Neural cell (in vitro differentiated cells): ENCODE data around the gene MYPN. TPM values are rescaled to one million over a fixed set of nuclear protein-coding genes. Genes with fewer than 3 reads are reported as not detected.

Experiments
- H2AFZ ChIP-seq: fragments of 200-600, 300-800 bp; sonication (generic), shearing (Covaris generic); 2 replicates; pipeline ENCODE4 v1.6.0; 2014; ENCODE audit warnings: low read depth, mild to moderate bottlenecking, antibody characterized with exemption, low read length, moderate library complexity
- H3F3A ChIP-seq: fragments of 200-600 bp; shearing (Covaris generic); 2 replicates; pipeline ENCODE4 v1.6.1; 2016; ENCODE audit warnings: mild to moderate bottlenecking, moderate library complexity, mixed read lengths, antibody characterized with exemption, low read length; ENCODE audit not compliant: insufficient read depth, poor library complexity, severe bottlenecking
- H3K27ac ChIP-seq: fragments of 200-600, 300-800 bp; sonication (generic), shearing (Covaris generic); 2 replicates; pipeline ENCODE4 v1.5.1; 2014; ENCODE audit warnings: mild to moderate bottlenecking, low read length, moderate library complexity
- H3K27me3 ChIP-seq: fragments of 300-800, 200-600 bp; sonication (generic), shearing (Covaris generic); 2 replicates; pipeline ENCODE4 v1.6.0; 2014; ENCODE audit warnings: mild to moderate bottlenecking, low read depth, low read length, moderate library complexity; ENCODE audit not compliant: insufficient read depth
- H3K36me3 ChIP-seq: fragments of 300-800, 200-600 bp; sonication (generic), shearing (Covaris generic); 2 replicates; pipeline ENCODE4 v1.5.1; 2014; ENCODE audit warnings: mild to moderate bottlenecking, antibody characterized with exemption, low read length, moderate library complexity; ENCODE audit not compliant: insufficient read depth
- H3K4me2 ChIP-seq: fragments of 300-800, 200-600 bp; sonication (generic), shearing (Covaris generic); 2 replicates; pipeline ENCODE4 v1.6.0; 2014; ENCODE audit warnings: mild to moderate bottlenecking, low read length
- H3K4me3 ChIP-seq: fragments of 300-800, 200-600 bp; sonication (generic), shearing (Covaris generic); 2 replicates; pipeline ENCODE4 v1.5.1; 2014; ENCODE audit warnings: mild to moderate bottlenecking, low read length, moderate library complexity
- H3K79me2 ChIP-seq: fragments of 200-600 bp; shearing (Covaris generic); replicated peaks from 2 replicates; pipeline ENCODE4 v1.6.0; 2014; ENCODE audit warnings: mild to moderate bottlenecking, low read length, moderate library complexity; ENCODE audit not compliant: insufficient read depth
- H3K9ac ChIP-seq: fragments of 300-800, 200-600 bp; sonication (generic), shearing (Covaris generic); 2 replicates; pipeline ENCODE4 v1.6.1; 2016; ENCODE audit warnings: mild to moderate bottlenecking, low read length, mixed read lengths
- H3K9me2 ChIP-seq: fragments of 200-600 bp; shearing (Covaris generic); 2 replicates; pipeline ENCODE4 v1.6.1; 2016; ENCODE audit warnings: mild to moderate bottlenecking, low read length, mixed read lengths; ENCODE audit not compliant: insufficient read depth
- H3K9me3 ChIP-seq: fragments of 200-600, 300-800 bp; sonication (generic), shearing (Covaris generic); 2 replicates; pipeline ENCODE4 v1.6.1; 2016; ENCODE audit warnings: mild to moderate bottlenecking, mixed run types, low read length, moderate library complexity, mixed read lengths
- H4K20me1 ChIP-seq: fragments of 200-600 bp; shearing (Covaris generic); 2 replicates; pipeline ENCODE4 v1.6.1; 2016; ENCODE audit warnings: mild to moderate bottlenecking, mixed run types; ENCODE audit not compliant: insufficient read depth
- CTCF ChIP-seq: fragments of 450-650 bp; IDR thresholded peaks from 2 replicates; pipeline ENCODE4 v1.5.1; 2014; ENCODE audit warnings: antibody characterized with exemption, mild to moderate bottlenecking, moderate library complexity; ENCODE audit not compliant: poor library complexity, severe bottlenecking
- EP300 ChIP-seq: fragments of 450-650 bp; conservative IDR thresholded peaks from 2 replicates; pipeline ENCODE4 v1.6.1; 2014; ENCODE audit warnings: antibody characterized with exemption, mild to moderate bottlenecking, moderate library complexity; ENCODE audit not compliant: poor library complexity, severe bottlenecking
- EZH2 ChIP-seq: fragments of 200-600, 300-800 bp; shearing (Covaris generic), sonication (generic); IDR thresholded peaks from 2 replicates; pipeline ENCODE4 v1.6.1; 2014; ENCODE audit warnings: antibody characterized with exemption, low read length, borderline replicate concordance, mild to moderate bottlenecking; ENCODE audit not compliant: insufficient read depth, poor library complexity, severe bottlenecking
- MXI1 ChIP-seq: fragments of 450-650 bp; conservative IDR thresholded peaks from 2 replicates; pipeline ENCODE4 v1.6.1; 2014; ENCODE audit warnings: antibody characterized with exemption, mild to moderate bottlenecking; ENCODE audit not compliant: poor library complexity, severe bottlenecking
- POLR2AphosphoS5 ChIP-seq: IDR thresholded peaks from 2 replicates; pipeline ENCODE4 v1.6.1; 2012
- RAD21 ChIP-seq: fragments of 450-650 bp; conservative IDR thresholded peaks from 2 replicates; pipeline ENCODE4 v1.6.1; 2014; ENCODE audit warnings: antibody characterized with exemption, mild to moderate bottlenecking, moderate library complexity
- REST ChIP-seq: IDR thresholded peaks from 2 replicates; pipeline ENCODE4 v1.6.1; 2012; ENCODE audit warnings: borderline replicate concordance
- SMC3 ChIP-seq: fragments of 450-650 bp; conservative IDR thresholded peaks from 2 replicates; pipeline ENCODE4 v1.6.1; 2014; ENCODE audit warnings: antibody characterized with exemption, mild to moderate bottlenecking, moderate library complexity; ENCODE audit not compliant: poor library complexity
- TAF1 ChIP-seq: IDR thresholded peaks from 2 replicates; pipeline ENCODE4 v1.6.1; 2012; ENCODE audit warnings: low read depth
- polyA plus RNA-seq: library from polyadenylated mRNA; depleted of rRNA; stranded (reverse); fragments of >200 nt; gene quantifications from 2 replicates; pipeline ENCODE4 v1.2.3, GENCODE V29; 2014

MYPN gene
- polyA plus RNA-seq, 1 donor from 2014 or later = not detected

DNA sequence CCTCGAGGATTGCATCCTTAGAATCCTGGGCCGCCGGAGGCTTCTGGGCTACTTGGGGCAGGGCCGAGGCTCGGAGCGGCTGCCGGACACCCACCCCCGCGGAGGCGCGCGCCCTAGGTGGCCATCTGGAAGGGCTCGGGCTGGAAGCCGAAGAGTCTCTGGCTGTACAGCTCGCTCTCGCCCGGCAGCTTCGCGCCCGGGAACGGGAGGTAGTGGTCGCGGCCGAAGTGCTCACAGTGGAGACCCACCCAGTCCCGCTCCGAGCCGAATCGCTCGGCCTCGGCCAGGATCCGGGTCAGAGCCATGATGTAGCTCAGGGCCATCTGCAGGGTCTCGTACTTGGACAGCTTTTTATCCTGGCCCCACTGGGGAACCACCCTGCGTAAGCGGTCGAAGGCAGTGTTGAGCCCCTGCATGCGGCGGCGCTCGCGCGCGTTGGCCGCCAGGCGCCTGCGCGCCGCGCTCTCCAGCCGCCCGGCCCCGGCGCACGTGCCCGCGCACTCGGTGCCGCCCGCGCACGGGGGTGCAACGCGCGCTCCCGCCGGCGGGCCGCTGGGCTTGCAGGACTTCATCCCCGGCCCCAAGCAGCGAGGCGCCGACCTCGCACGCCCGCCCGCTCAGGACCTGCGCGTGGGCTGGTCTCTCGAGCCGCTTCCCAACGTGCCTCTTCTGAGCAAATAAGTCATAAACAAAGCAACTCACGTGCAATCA, 122.0 kb downstream of the MYPN start:
- peak overlapping the region; percentile 81 for H3K4me3 ChIP-seq
- TF ChIP-seq EZH2 (no peak), POLR2AphosphoS5 (peak; percentile 59), SMC3 (peak; percentile 34), CTCF (peak; percentile 71), RAD21 (peak; percentile 33), REST (no peak), MXI1 (peak; percentile 77), TAF1 (peak; percentile 18), EP300 (peak; percentile 25)
- H3K36me3 ChIP-seq = no peaks in the 10 kb centered on the region
- H3K9ac ChIP-seq = peak overlapping the region; percentile 76
- H3K4me2 ChIP-seq = peak overlapping the region; percentile 81
- H3K9me3 ChIP-seq = no peaks in the 10 kb centered on the region
- H2AFZ ChIP-seq = peak overlapping the region; percentile 68
- H4K20me1 ChIP-seq = no peaks in the 10 kb centered on the region
- no peaks in the 10 kb centered on the region for H3K27me3 ChIP-seq
- no peaks in the 10 kb centered on the region for H3K79me2 ChIP-seq
- peak overlapping the region; percentile 21 for H3K27ac ChIP-seq
- no peaks in the 10 kb centered on the region for H3K9me2 ChIP-seq
- peaks cover 4% of the 10 kb centered on the region for H3F3A ChIP-seq

GRCh38 chr10:68231817-68232251, 122.5 kb downstream of the MYPN start, which contains the start of gene ATOH7:
Gene ATOH7 (minus strand): TSS chr10:68232113. CDS start chr10:68231677, 436 bp downstream.
- H3K36me3 ChIP-seq = no peaks in the 10 kb centered on the region
- peak within 1 kb of the TSS; percentile 68 for H2AFZ ChIP-seq
- no peaks in the 10 kb centered on the region for H4K20me1 ChIP-seq
- H3K27ac ChIP-seq = peak within 1 kb of the TSS; percentile 21
- H3K9me2 ChIP-seq = no peaks in the 10 kb centered on the region
- no peaks in the 10 kb centered on the region for H3K79me2 ChIP-seq
- peak within 1 kb of the TSS; percentile 76 for H3K9ac ChIP-seq
- peak; percentile 3 for TF ChIP-seq MXI1
- no peak for TF ChIP-seq REST
- peak within 1 kb of the TSS; percentile 81 for H3K4me2 ChIP-seq
- H3F3A ChIP-seq = peaks cover 4% of the 10 kb centered on the region
- H3K9me3 ChIP-seq = no peaks in the 10 kb centered on the region
- H3K27me3 ChIP-seq = no peaks in the 10 kb centered on the region
- peak within 1 kb of the TSS; percentile 81 for H3K4me3 ChIP-seq
